HEK293 (cell line): ENCODE measurements around the gene SLC9A5.

Experiments used
- CTCF ChIA-PET: fragments of 350-600 bp; formaldehyde crosslinking; extraction: SDS; loops from one replicate; lab custom pipeline; 2021; ENCODE audit warnings: antibody characterized with exemption; lab: Yijun Ruan, JAX
- POLR2A ChIA-PET: fragments of 300-600 bp; formaldehyde crosslinking; extraction: SDS; loops from one replicate; lab custom pipeline; 2020; ENCODE audit warnings: antibody characterized with exemption, inconsistent platforms; lab: Yijun Ruan, JAX
- H3K27ac ChIP-seq: fragments of 200-500 bp; sonication (Bioruptor generic); 2 replicates; pipeline ENCODE4 v1.5.1; 2014; ENCODE audit warnings: low read depth, low read length, control low read depth, inconsistent platforms; ENCODE audit errors: extremely low read depth
- H3K36me3 ChIP-seq, 2 experiments: fragments of 200-500 bp in 1 of 2; sonication (Bioruptor generic) in 1 of 2; 1 replicate in 1 of 2; 2 replicates in 1 of 2; pipeline ENCODE4 v1.5.1; 2014 to 2017; ENCODE audit warnings: inconsistent platforms in 2 of 2, low read length in 2 of 2; ENCODE audit not compliant: control insufficient read depth in 2 of 2, insufficient read depth in 1 of 2
- H3K4me1 ChIP-seq: fragments of 200-500 bp; sonication (Bioruptor generic); 2 replicates; pipeline ENCODE4 v1.5.1; 2014; ENCODE audit warnings: mild to moderate bottlenecking, low read length, inconsistent platforms; ENCODE audit not compliant: control insufficient read depth, insufficient read depth
- H3K4me3 ChIP-seq: 2 replicates; pipeline ENCODE4 v1.5.1; 2011; ENCODE audit warnings: low read depth, mild to moderate bottlenecking, control low read depth, low read length, moderate library complexity
- H3K9me3 ChIP-seq: fragments of 200-500 bp; sonication (Bioruptor generic); 2 replicates; pipeline ENCODE4 v1.5.1; 2014; ENCODE audit warnings: low read depth, low read length, inconsistent platforms; ENCODE audit not compliant: control insufficient read depth, insufficient read depth
- ELK4 ChIP-seq: IDR thresholded peaks from 2 replicates; pipeline ENCODE4 v1.6.1; 2011; ENCODE audit warnings: mild to moderate bottlenecking, low read depth, low read length, borderline replicate concordance
- HIC1 ChIP-seq: fragments of 450-650 bp; formaldehyde crosslinking; IDR thresholded peaks from 2 replicates; pipeline ENCODE4 v1.5.1; 2016; ENCODE audit warnings: missing biosample characterization, missing genetic modification characterization
- PATZ1 ChIP-seq: fragments of 450-650 bp; formaldehyde crosslinking; IDR thresholded peaks from 2 replicates; pipeline ENCODE4 v1.5.1; 2016; ENCODE audit warnings: missing biosample characterization, missing genetic modification characterization
- PRDM1 ChIP-seq: fragments of 450-650 bp; formaldehyde crosslinking; IDR thresholded peaks from 2 replicates; pipeline ENCODE4; 2016; ENCODE audit warnings: missing biosample characterization, missing genetic modification characterization
- PRDM2 ChIP-seq: fragments of 450-650 bp; formaldehyde crosslinking; IDR thresholded peaks from 2 replicates; pipeline ENCODE4 v1.5.1; 2016; ENCODE audit warnings: missing biosample characterization, missing genetic modification characterization, borderline replicate concordance
- ZNF148 ChIP-seq: fragments of 450-650 bp; formaldehyde crosslinking; IDR thresholded peaks from 2 replicates; pipeline ENCODE4 v1.5.0; 2017; ENCODE audit warnings: missing biosample characterization, missing genetic modification characterization, borderline replicate concordance
- ZNF48 ChIP-seq: fragments of 450-650 bp; formaldehyde crosslinking; IDR thresholded peaks from 2 replicates; pipeline ENCODE4 v1.5.1; 2016; ENCODE audit warnings: missing biosample characterization, missing genetic modification characterization
- ZNF596 ChIP-seq: fragments of 450-650 bp; IDR thresholded peaks from 2 replicates; pipeline ENCODE4 v1.5.0; 2018; ENCODE audit warnings: missing biosample characterization, mild to moderate bottlenecking, missing genetic modification characterization, moderate library complexity
- ZNF610 ChIP-seq: fragments of 450-650 bp; formaldehyde crosslinking; IDR thresholded peaks from 2 replicates; pipeline ENCODE4 v1.5.1; 2016; ENCODE audit warnings: missing biosample characterization, missing genetic modification characterization, borderline replicate concordance
- ZNF658 ChIP-seq: fragments of 450-650 bp; formaldehyde crosslinking; IDR thresholded peaks from 2 replicates; pipeline ENCODE4; 2016; ENCODE audit warnings: missing biosample characterization, missing genetic modification characterization
- ZNF677 ChIP-seq: fragments of 450-650 bp; IDR thresholded peaks from 2 replicates; pipeline ENCODE4 v1.5.0; 2018; ENCODE audit warnings: missing biosample characterization, mild to moderate bottlenecking, missing genetic modification characterization, moderate library complexity
- ZNF768 ChIP-seq: fragments of 450-650 bp; formaldehyde crosslinking; IDR thresholded peaks from 2 replicates; pipeline ENCODE4 v1.5.1; 2018; ENCODE audit warnings: missing biosample characterization, mild to moderate bottlenecking, missing genetic modification characterization
- ZNF785 ChIP-seq: fragments of 450-650 bp; formaldehyde crosslinking; IDR thresholded peaks from 2 replicates; pipeline ENCODE4 v1.5.1; 2016; ENCODE audit warnings: missing biosample characterization, missing genetic modification characterization
- ZNF843 ChIP-seq: fragments of 450-650 bp; formaldehyde crosslinking; IDR thresholded peaks from 2 replicates; pipeline ENCODE4 v1.5.1; 2016; ENCODE audit warnings: missing biosample characterization, missing genetic modification characterization
- ZSCAN4 ChIP-seq: fragments of 450-650 bp; formaldehyde crosslinking; IDR thresholded peaks from 2 replicates; pipeline ENCODE4 v1.5.1; 2017; ENCODE audit warnings: missing biosample characterization, missing genetic modification characterization

The SLC9A5 gene

GRCh38 chr16:67280090-67281015 lies 31.6 kb downstream of the SLC9A5 start (continued):
- TF ChIP-seq ZNF148 (tag by site-specific recombination) (no peak), PRDM1 (no peak), ZSCAN4 (no peak), ZNF785 (no peak), ZNF610 (tag by site-specific recombination) (no peak), ZNF843 (tag by site-specific recombination) (no peak), ELK4 (no peak), ZNF658 (tag by site-specific recombination) (no peak)
- TF ChIP-seq, all 188 proteins: peak for 0

- peaks cover 0 to 45% of the 10 kb centered on the region in 2 experiments; a peak in 2 of 3 replicates for H3K36me3 ChIP-seq
- ChIA-PET CTCF (interaction anchor here (0.7 to 1.9 kb wide), 7 partner anchors 12 to 135 kb away, joined by 3 to 7 read pairs (median 5); partner anchors contain the start of gene ZDHHC1), POLR2A (interaction anchor here (0.5 kb wide), 1 partner anchor 998 kb away, joined by 3 read pairs; no protein-coding TSS in a partner anchor)
- no peak overlapping the region for H3K27ac ChIP-seq
- TF ChIP-seq ZNF677 (tag by site-specific recombination) (no peak), PATZ1 (tag by site-specific recombination) (no peak), ZNF48 (no peak), PRDM2 (tag by site-specific recombination) (no peak), ZNF768 (tag by site-specific recombination) (no peak), HIC1 (no peak), ZNF596 (tag by site-specific recombination) (no peak)
- no peaks in the 10 kb centered on the region for H3K4me1 ChIP-seq
- no peak overlapping the region for H3K4me3 ChIP-seq
- no peaks in the 10 kb centered on the region for H3K9me3 ChIP-seq
These were observed 33.0 kb downstream of the SLC9A5 start for GRCh38 chr16:67281536-67282446.
